Measurements from ENCODE around the gene C6orf132. TPM values are rescaled to one million over a fixed set of nuclear protein-coding genes. Genes with fewer than 3 reads are reported as not detected.

C6orf132 gene
- total and polyA plus RNA-seq, 2 experiments from 2014 or later = 22.2 to 40.9 TPM

- peaks cover 5% of the 10 kb centered on the region; the same call in 1 of the 2 replicates for H3F3A ChIP-seq (replicated peaks; ENCODE audit: low read depth)
- ATAC-seq = no peak
- H3K79me2 ChIP-seq (replicated peaks; ENCODE audit: insufficient read depth) = peaks cover 12% of the 10 kb centered on the region
- Mint-ChIP-seq H3K36me3 (ENCODE audit: low read depth) (no peaks in the 10 kb centered on the region; the same call in 2 of the 3 replicates), H3K4me3 (no peak overlapping the region), H3K4me1 (peaks cover 16% of the 10 kb centered on the region), H3K27me3 (ENCODE audit: insufficient read depth, low read depth, poor library complexity) (peaks cover 20% of the 10 kb centered on the region), H3K27ac (no peak overlapping the region), H3K9me3 (no peaks in the 10 kb centered on the region)
- no peak overlapping the region for H3K27ac ChIP-seq (ENCODE audit: low read depth)
- no peaks in the 10 kb centered on the region for H3K9me2 ChIP-seq (ENCODE audit: insufficient read depth)
- H2AFZ ChIP-seq = no peak overlapping the region
- H3K4me3 ChIP-seq = no peak overlapping the region
- no peaks in the 10 kb centered on the region for H4K20me1 ChIP-seq (replicated peaks; ENCODE audit: insufficient read depth)
- no peak overlapping the region for H3K4me2 ChIP-seq
- no peaks in the 10 kb centered on the region for H3K36me3 ChIP-seq (ENCODE audit: insufficient read depth)
- TF ChIP-seq POLR2AphosphoS5 (IDR thresholded peaks at IDR 0.05; ENCODE audit: low read depth) = no peak
- no peak for TF ChIP-seq ZNF331 (CRISPR knock-in tag; IDR thresholded peaks at IDR 0.05; ENCODE audit: low read depth)
- no peak for TF ChIP-seq EZH2phosphoT487 (IDR thresholded peaks at IDR 0.05; ENCODE audit: unreplicated experiment)
- no peak for TF ChIP-seq CTCF (conservative IDR thresholded peaks at IDR 0.05; ENCODE audit: low read depth in 2 of 2)
- TF ChIP-seq EZH2 (IDR thresholded peaks at IDR 0.05; ENCODE audit: low read depth, unreplicated experiment) = no peak
- TF ChIP-seq REST (IDR thresholded peaks at IDR 0.05; ENCODE audit: unreplicated experiment) = no peak
- TF ChIP-seq STAT1 (IDR thresholded peaks at IDR 0.05; ENCODE audit: unreplicated experiment) = no peak
- no peak for TF ChIP-seq JUNB (IDR thresholded peaks at IDR 0.05; ENCODE audit: unreplicated experiment)
- no peak for TF ChIP-seq ETS1 (IDR thresholded peaks at IDR 0.05)
- TF ChIP-seq ZNF462 (CRISPR knock-in tag; IDR thresholded peaks at IDR 0.05) = no peak
- no peak for TF ChIP-seq ZNF114 (CRISPR knock-in tag; IDR thresholded peaks at IDR 0.05)
- no peak for TF ChIP-seq NANOG (IDR thresholded peaks at IDR 0.05; ENCODE audit: borderline replicate concordance)
- no peak for TF ChIP-seq CREB1 (CRISPR knock-in tag; IDR thresholded peaks at IDR 0.05; ENCODE audit: low read depth)
- no peak for DNase-seq (ENCODE audit: low spot score)
- no peaks in the 10 kb centered on the region for H3K27me3 ChIP-seq (ENCODE audit: insufficient read depth)
- peaks cover 4% of the 10 kb centered on the region for H3K4me1 ChIP-seq (ENCODE audit: insufficient read depth)
Observed at GRCh38 chr6:42147138-42147562, 4.7 kb upstream of the C6orf132 start.
